Keratinocyte (primary cell): ENCODE results near the gene XIRP2. TPM values are rescaled to one million over a fixed set of nuclear protein-coding genes. Genes with fewer than 3 reads are reported as not detected.

Experiments used
- DNase-seq: peaks from one replicate; pipeline ENCODE4 v3.0.0-alpha.2; 2011; ENCODE audit warnings: low read depth, missing footprints, low spot score
- FAIRE-seq: peaks from 2 replicates; lab custom pipeline; 2011; peaks lifted over from hg19 to GRCh38; lab: Jason Lieb, UNC
- H2AFZ ChIP-seq: 2 replicates; pipeline ENCODE4 v1.6.0; 2012; ENCODE audit warnings: low read length, control low read depth, inconsistent platforms; ENCODE audit not compliant: control insufficient read depth
- H3K27ac ChIP-seq: 2 replicates; pipeline ENCODE4 v1.5.1; 2011; ENCODE audit warnings: low read length; ENCODE audit not compliant: control insufficient read depth, insufficient read depth
- H3K27me3 ChIP-seq: 3 replicates; pipeline ENCODE4 v1.6.0; 2011; ENCODE audit warnings: low read length; ENCODE audit not compliant: control insufficient read depth, insufficient read depth; ENCODE audit errors: extremely low read depth
- H3K36me3 ChIP-seq, 2 experiments: 2 replicates in 1 of 2; 3 replicates in 1 of 2; pipeline ENCODE4 v1.5.1; 2011; ENCODE audit warnings: low read length in 2 of 2, mild to moderate bottlenecking in 1 of 2; ENCODE audit not compliant: control insufficient read depth in 2 of 2, insufficient read depth in 2 of 2; ENCODE audit errors: extremely low read depth in 1 of 2
- H3K4me1 ChIP-seq: 3 replicates; pipeline ENCODE4 v1.5.1; 2011; ENCODE audit warnings: low read length; ENCODE audit not compliant: control insufficient read depth, insufficient read depth; ENCODE audit errors: extremely low read depth
- H3K4me2 ChIP-seq: 3 replicates; pipeline ENCODE4 v1.6.0; 2011; ENCODE audit warnings: low read depth, low read length; ENCODE audit not compliant: control insufficient read depth, insufficient read depth; ENCODE audit errors: extremely low read depth
- H3K4me3 ChIP-seq, 3 experiments: fragments of 200-600 bp in 1 of 3; sonication (generic) in 1 of 3; 2 replicates in 2 of 3; 3 replicates in 1 of 3; pipeline ENCODE4 v1.5.1; 2011 to 2016; ENCODE audit warnings: low read length in 3 of 3, mild to moderate bottlenecking in 3 of 3, control low read depth in 2 of 3, inconsistent platforms in 1 of 3, low read depth in 1 of 3, mixed read lengths in 1 of 3, mixed run types in 1 of 3, moderate library complexity in 1 of 3; ENCODE audit not compliant: control insufficient read depth in 2 of 3, insufficient read depth in 2 of 3; ENCODE audit errors: extremely low read depth in 1 of 3
- H3K79me2 ChIP-seq: 2 replicates; pipeline ENCODE4 v1.6.0; 2012; ENCODE audit warnings: low read length; ENCODE audit not compliant: control insufficient read depth, insufficient read depth
- H3K9ac ChIP-seq: 3 replicates; pipeline ENCODE4 v1.6.0; 2011; ENCODE audit warnings: low read length; ENCODE audit not compliant: control insufficient read depth, insufficient read depth; ENCODE audit errors: extremely low read depth
- H3K9me1 ChIP-seq: 3 replicates; pipeline ENCODE4 v1.6.0; 2011; ENCODE audit warnings: low read length; ENCODE audit not compliant: control insufficient read depth, insufficient read depth; ENCODE audit errors: extremely low read depth
- H3K9me3 ChIP-seq: 2 replicates; pipeline ENCODE4 v1.5.1; 2012; ENCODE audit warnings: low read depth, low read length; ENCODE audit not compliant: control insufficient read depth
- H4K20me1 ChIP-seq: 3 replicates; pipeline ENCODE4 v1.6.0; 2011; ENCODE audit warnings: low read length; ENCODE audit not compliant: control insufficient read depth, insufficient read depth; ENCODE audit errors: extremely low read depth
- CTCF ChIP-seq, 3 experiments: IDR thresholded peaks in 1 of 3; conservative IDR thresholded peaks in 1 of 3; optimal IDR thresholded peaks in 1 of 3; 2 replicates in 2 of 3; 3 replicates in 1 of 3; pipeline versions ENCODE3 to v1.5.1; 2011; ENCODE audit warnings: low read length in 3 of 3, mild to moderate bottlenecking in 3 of 3, moderate library complexity in 2 of 3, control low read depth in 1 of 3, inconsistent platforms in 1 of 3; ENCODE audit not compliant: insufficient read depth in 2 of 3; ENCODE audit errors: extremely low read depth in 1 of 3
- EZH2 ChIP-seq: IDR thresholded peaks from one replicate; pipeline ENCODE4 v1.6.1; 2012; ENCODE audit warnings: inconsistent platforms, mild to moderate bottlenecking, low read length, moderate library complexity
- dilution Hi-C: fragments of 300-500 bp; cut with MboI; formaldehyde crosslinking; loops from one replicate; pipeline ENCODE4 v1.7.0; 2020; ENCODE audit warnings: low sequenced_read_pairs; ENCODE audit not compliant: extremely low pct_ligation_motif_present
- polyA plus RNA-seq, 5 experiments: library from polyadenylated mRNA; depleted of rRNA in 3 of 5; stranded (reverse) in 3 of 5; stranded (forward) in 1 of 5; unstranded in 1 of 5; fragments of >200 nt; gene quantifications; 1 replicate in 1 of 5; 2 replicates in 3 of 5; 3 replicates in 1 of 5; pipeline versions ENCODE4 v1.2.1 to v1.2.3, GENCODE V29; 2011 to 2012; ENCODE audit warnings: missing spikeins in 2 of 5, low read depth in 1 of 5, low replicate concordance in 1 of 5

Gene XIRP2
- polyA plus RNA-seq, 1 donor (not counting 4 experiments of a cell fraction or from before 2014, with no cell fraction given), result 0.01 TPM

- H3K79me2 ChIP-seq, result no peaks in the 10 kb centered on the region
- H3K9ac ChIP-seq, result no peak overlapping the region
- H3K9me3 ChIP-seq, result no peaks in the 10 kb centered on the region
- no peaks in the 10 kb centered on the region for H3K9me1 ChIP-seq
- H2AFZ ChIP-seq, result no peak overlapping the region
- DNase-seq (no peak), FAIRE-seq (peak; percentile 5)
- TF ChIP-seq CTCF (optimal IDR thresholded peaks at IDR 0.05 in 1 of 3, IDR thresholded peaks at IDR 0.05 in 1 of 3, conservative IDR thresholded peaks at IDR 0.05 in 1 of 3; ENCODE audit: extremely low read depth in 1 of 3, insufficient read depth in 2 of 3, low read length in 3 of 3) (peak in 2 of 3 experiments; percentile 62 to 67), EZH2 (no peak)
- H3K36me3 ChIP-seq, result no peaks in the 10 kb centered on the region
- H3K4me3 ChIP-seq, result no peak overlapping the region
- H3K4me2 ChIP-seq, result no peak overlapping the region
- H4K20me1 ChIP-seq, result no peaks in the 10 kb centered on the region
- dilution Hi-C loops, result no loop called here
- no peaks in the 10 kb centered on the region for H3K27me3 ChIP-seq
- no peaks in the 10 kb centered on the region for H3K4me1 ChIP-seq
- no peak overlapping the region for H3K27ac ChIP-seq
Measured at GRCh38 chr2:167212014-167212648, 323.9 kb downstream of the XIRP2 start.

- Histone ChIP-seq H3K27me3 (no peaks in the 10 kb centered on the region), H3K79me2 (no peaks in the 10 kb centered on the region), H3K36me3 (no peaks in the 10 kb centered on the region), H3K4me3 (no peak overlapping the region), H3K9ac (no peak overlapping the region), H3K4me1 (no peaks in the 10 kb centered on the region), H3K9me1 (no peaks in the 10 kb centered on the region), H2AFZ (no peak overlapping the region), H4K20me1 (no peaks in the 10 kb centered on the region), H3K27ac (no peak overlapping the region), H3K9me3 (no peaks in the 10 kb centered on the region), H3K4me2 (no peak overlapping the region)
- TF ChIP-seq CTCF (optimal IDR thresholded peaks at IDR 0.05 in 1 of 3, IDR thresholded peaks at IDR 0.05 in 1 of 3, conservative IDR thresholded peaks at IDR 0.05 in 1 of 3; ENCODE audit: extremely low read depth in 1 of 3, insufficient read depth in 2 of 3, low read length in 3 of 3), result no peak
- TF ChIP-seq EZH2, result no peak
- DNase-seq (no peak), FAIRE-seq (no peak)
- dilution Hi-C loops, result no loop called here
Measured at GRCh38 chr2:167215595-167215994, 327.3 kb downstream of the XIRP2 start.
